ENCODE measurements around the gene ADRA2C. TPM values are rescaled to one million over a fixed set of nuclear protein-coding genes. Genes with fewer than 3 reads are reported as not detected.

Gene ADRA2C
- total and polyA plus RNA-seq, 2 of the 13 experiments (the other 11 are each of a cell fraction or from before 2014, with no cell fraction given): 15.4 to 69.7 TPM

DNA sequence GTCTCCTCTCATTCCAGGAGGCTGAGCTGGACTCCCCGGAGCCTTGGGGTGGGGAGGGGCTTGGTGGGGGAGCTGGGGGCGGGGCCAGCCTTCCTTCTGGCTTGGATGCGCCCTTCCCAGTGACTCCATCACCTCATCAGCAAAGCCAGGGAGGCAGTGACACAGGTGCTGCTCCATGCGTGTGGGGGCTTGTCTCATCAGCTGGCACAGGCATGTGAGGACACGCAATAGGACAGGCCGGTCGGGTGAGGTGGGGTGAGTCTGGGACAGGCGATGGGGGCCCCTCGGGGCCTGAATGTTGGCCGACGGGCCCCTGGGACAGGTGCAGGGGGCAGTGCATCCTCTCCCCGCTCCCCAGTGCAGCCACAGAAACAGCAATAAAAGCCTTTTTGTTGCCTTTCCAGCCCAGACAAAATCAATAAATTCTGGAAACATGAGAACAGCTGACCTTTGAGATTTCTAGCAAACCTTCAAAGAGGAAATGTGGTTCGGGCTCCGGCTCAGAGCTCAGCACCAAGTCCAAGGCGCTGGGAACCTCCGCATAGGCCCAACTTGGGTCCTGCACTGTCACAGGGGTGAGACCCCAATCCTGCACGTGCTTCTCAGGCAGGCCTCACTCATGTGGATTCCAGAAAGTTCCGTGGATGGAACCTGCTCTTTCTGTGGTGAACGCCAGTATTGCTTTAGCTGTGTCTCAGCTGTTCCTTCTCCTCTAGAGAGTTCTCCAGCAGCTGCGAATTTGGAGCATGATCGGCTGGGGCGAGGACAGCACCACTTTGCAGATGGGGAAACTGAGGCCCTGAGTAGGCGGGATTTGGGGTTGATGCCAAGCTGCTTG lies 18.5 kb downstream of the ADRA2C start (continued):
- TF ChIP-seq PCBP2 (optimal IDR thresholded peaks at IDR 0.05; ENCODE audit: low read depth, low read length, poor library complexity, severe bottlenecking): no peak
- TF ChIP-seq ZSCAN31 (CRISPR knock-in tag; IDR thresholded peaks at IDR 0.05; ENCODE audit: low read depth): peak; percentile 88
- TF ChIP-seq SNAPC2 (CRISPR knock-in tag; IDR thresholded peaks at IDR 0.05): peak; percentile 59; the same call in 1 of the 2 replicates
- peak; percentile 90 for TF ChIP-seq ZNF430 (CRISPR knock-in tag; IDR thresholded peaks at IDR 0.05)
- peak; percentile 98 for TF ChIP-seq NCOR1 (IDR thresholded peaks at IDR 0.05; ENCODE audit: borderline replicate concordance, low read length)
- TF ChIP-seq, protein P1, sequence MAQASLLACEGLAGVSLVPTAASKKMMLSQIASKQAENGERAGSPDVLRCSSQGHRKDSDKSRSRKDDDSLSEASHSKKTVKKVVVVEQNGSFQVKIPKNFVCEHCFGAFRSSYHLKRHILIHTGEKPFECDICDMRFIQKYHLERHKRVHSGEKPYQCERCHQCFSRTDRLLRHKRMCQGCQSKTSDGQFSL (CRISPR knock-in tag; IDR thresholded peaks at IDR 0.05): peak; percentile 54; the same call in 1 of the 2 replicates
- TF ChIP-seq ETV5 (CRISPR knock-in tag; IDR thresholded peaks at IDR 0.05; ENCODE audit: borderline replicate concordance): peak; percentile 47; the same call in 1 of the 2 replicates
- no peak for TF ChIP-seq MXI1 (IDR thresholded peaks at IDR 0.05; ENCODE audit: borderline replicate concordance, low read depth, low read length)
- peak; percentile 99 for TF ChIP-seq BCL6 (CRISPR knock-in tag; IDR thresholded peaks at IDR 0.05)
- TF ChIP-seq TP53 (CRISPR knock-in tag; conservative IDR thresholded peaks at IDR 0.05): peak; percentile 84; the same call in 1 of the 2 replicates
- TF ChIP-seq FOXK2 (IDR thresholded peaks at IDR 0.05): 0 out of 2 replicates have a peak, but pooled peaks have one; percentile 6
- TF ChIP-seq, protein P2, sequence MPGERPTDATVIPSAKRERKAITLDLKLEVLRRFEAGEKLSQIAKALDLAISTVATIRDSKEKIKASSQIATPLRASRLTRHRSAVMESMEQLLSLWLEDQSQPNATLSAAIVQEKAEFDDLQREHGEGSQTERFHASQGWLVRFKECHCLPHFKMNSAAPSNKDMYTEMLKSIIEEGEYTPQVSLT (CRISPR knock-in tag; IDR thresholded peaks at IDR 0.05; ENCODE audit: borderline replicate concordance, low read depth): peak; percentile 79; the same call in 1 of the 2 replicates
- no peak; the same call in 1 of the 2 replicates for TF ChIP-seq ZNF816 (CRISPR knock-in tag; IDR thresholded peaks at IDR 0.05; ENCODE audit: borderline replicate concordance)
- peak; percentile 86 for TF ChIP-seq ISL2 (CRISPR knock-in tag; IDR thresholded peaks at IDR 0.05)
- no peak for TF ChIP-seq ZKSCAN1 (IDR thresholded peaks at IDR 0.05; ENCODE audit: low read length)
- TF ChIP-seq ZNF331 (CRISPR knock-in tag; IDR thresholded peaks at IDR 0.05): peak; percentile 87
- no peak for TF ChIP-seq HMGA1 (CRISPR knock-in tag; conservative IDR thresholded peaks at IDR 0.05)
- TF ChIP-seq, protein P3, sequence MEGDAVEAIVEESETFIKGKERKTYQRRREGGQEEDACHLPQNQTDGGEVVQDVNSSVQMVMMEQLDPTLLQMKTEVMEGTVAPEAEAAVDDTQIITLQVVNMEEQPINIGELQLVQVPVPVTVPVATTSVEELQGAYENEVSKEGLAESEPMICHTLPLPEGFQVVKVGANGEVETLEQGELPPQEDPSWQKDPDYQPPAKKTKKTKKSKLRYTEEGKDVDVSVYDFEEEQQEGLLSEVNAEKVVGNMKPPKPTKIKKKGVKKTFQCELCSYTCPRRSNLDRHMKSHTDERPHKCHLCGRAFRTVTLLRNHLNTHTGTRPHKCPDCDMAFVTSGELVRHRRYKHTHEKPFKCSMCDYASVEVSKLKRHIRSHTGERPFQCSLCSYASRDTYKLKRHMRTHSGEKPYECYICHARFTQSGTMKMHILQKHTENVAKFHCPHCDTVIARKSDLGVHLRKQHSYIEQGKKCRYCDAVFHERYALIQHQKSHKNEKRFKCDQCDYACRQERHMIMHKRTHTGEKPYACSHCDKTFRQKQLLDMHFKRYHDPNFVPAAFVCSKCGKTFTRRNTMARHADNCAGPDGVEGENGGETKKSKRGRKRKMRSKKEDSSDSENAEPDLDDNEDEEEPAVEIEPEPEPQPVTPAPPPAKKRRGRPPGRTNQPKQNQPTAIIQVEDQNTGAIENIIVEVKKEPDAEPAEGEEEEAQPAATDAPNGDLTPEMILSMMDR (CRISPR knock-in tag; IDR thresholded peaks at IDR 0.05): peak; percentile 37
- 0 out of 2 replicates have a peak, but pooled peaks have one; percentile 64 for TF ChIP-seq ZBTB1 (CRISPR knock-in tag; IDR thresholded peaks at IDR 0.05; ENCODE audit: borderline replicate concordance)
- peak; percentile 89 for TF ChIP-seq ZNF891 (CRISPR knock-in tag; IDR thresholded peaks at IDR 0.05)
- TF ChIP-seq SETDB1 (CRISPR knock-in tag; IDR thresholded peaks at IDR 0.05; ENCODE audit: borderline replicate concordance): no peak
- no peak for TF ChIP-seq HNRNPUL1 (IDR thresholded peaks at IDR 0.05; ENCODE audit: low read depth, low read length)
- peak; percentile 84; the same call in 1 of the 2 replicates for TF ChIP-seq ZNF776 (CRISPR knock-in tag; IDR thresholded peaks at IDR 0.05)
- peak; percentile 70; the same call in 1 of the 2 replicates for TF ChIP-seq FOXK1 (CRISPR knock-in tag; IDR thresholded peaks at IDR 0.05; ENCODE audit: borderline replicate concordance, low read depth)

Data from HepG2 (cell line).